GM12878 (cell line): ENCODE data around the gene CDC42EP1.
"Not testable (repeated sequence)": the region's sequence is repeated elsewhere in the genome, so short reads cannot be mapped to it uniquely, and the experiment has no call there.

ENCODE experiments used
- ETV6 ChIP-seq, 2 experiments: fragments of 450-650 bp in 1 of 2; IDR thresholded peaks in 1 of 2; conservative IDR thresholded peaks in 1 of 2; 2 replicates each; pipeline ENCODE4 v1.6.1; 2014; ENCODE audit warnings: antibody characterized with exemption in 1 of 2, borderline replicate concordance in 1 of 2, low read depth in 1 of 2, mild to moderate bottlenecking in 1 of 2, moderate library complexity in 1 of 2
- MYC ChIP-seq: IDR thresholded peaks from 2 replicates; pipeline ENCODE4 v1.6.1; 2011; ENCODE audit warnings: mild to moderate bottlenecking, low read length, moderate library complexity, inconsistent platforms; ENCODE audit not compliant: insufficient read depth, insufficient replicate concordance, insufficient read length, severe bottlenecking
- POLR2A ChIP-seq: IDR thresholded peaks from 2 replicates; pipeline ENCODE4 v1.6.1; 2011; ENCODE audit warnings: low read depth, mild to moderate bottlenecking, low read length
- SMAD1 ChIP-seq: fragments of 450-650 bp; IDR thresholded peaks from 2 replicates; pipeline ENCODE4 v1.6.1; 2018; ENCODE audit warnings: mild to moderate bottlenecking, low read depth; ENCODE audit not compliant: partially characterized antibody

GRCh38 chr22:37550921-37551320 lies 9.4 kb upstream of the CDC42EP1 start:
- TF ChIP-seq POLR2A; MYC; SMAD1; ETV6 (conservative IDR thresholded peaks at IDR 0.05 in 1 of 2, IDR thresholded peaks at IDR 0.05 in 1 of 2; ENCODE audit: borderline replicate concordance in 1 of 2, low read depth in 1 of 2): not testable (repeated sequence)
